H9 (cell line): ENCODE results near the gene ZNF728. TPM values are rescaled to one million over a fixed set of nuclear protein-coding genes. Genes with fewer than 3 reads are reported as not detected.

Experiments used
- DNase-seq: peaks from one replicate; pipeline ENCODE4 v3.0.0-alpha.2; 2017
- H2AFZ ChIP-seq: one replicate; pipeline ENCODE4 v1.6.1; 2013; ENCODE audit warnings: mild to moderate bottlenecking, low read length, control low read depth, moderate library complexity
- H2AK5ac ChIP-seq: 2 replicates; pipeline ENCODE4 v1.6.1; 2013; ENCODE audit warnings: low read length, control low read depth, mixed read lengths; ENCODE audit not compliant: insufficient read length
- H2BK120ac ChIP-seq: one replicate; pipeline ENCODE4 v1.6.1; 2013; ENCODE audit warnings: low read depth, mild to moderate bottlenecking, low read length, control low read depth, inconsistent platforms; ENCODE audit not compliant: poor library complexity, severe bottlenecking
- H2BK12ac ChIP-seq: 2 replicates; pipeline ENCODE4 v1.6.1; 2013; ENCODE audit warnings: low read length, control low read depth, mixed read lengths, low read depth; ENCODE audit not compliant: insufficient read length
- H2BK15ac ChIP-seq: 2 replicates; pipeline ENCODE4 v1.6.1; 2013; ENCODE audit warnings: low read depth, low read length, control low read depth
- H2BK20ac ChIP-seq: one replicate; pipeline ENCODE4 v1.6.1; 2013; ENCODE audit warnings: low read depth, mild to moderate bottlenecking, low read length, control low read depth, inconsistent platforms; ENCODE audit not compliant: poor library complexity, severe bottlenecking
- H2BK5ac ChIP-seq: 2 replicates; pipeline ENCODE4 v1.6.1; 2013; ENCODE audit warnings: low read length, control low read depth, mixed read lengths; ENCODE audit not compliant: insufficient read length
- H3K14ac ChIP-seq: 2 replicates; pipeline ENCODE4 v1.6.1; 2013; ENCODE audit warnings: low read length, control low read depth; ENCODE audit not compliant: insufficient read depth
- H3K18ac ChIP-seq: 2 replicates; pipeline ENCODE4 v1.6.1; 2013; ENCODE audit warnings: low read depth, mild to moderate bottlenecking, mixed read lengths, low read length, control low read depth; ENCODE audit not compliant: insufficient read length
- H3K23ac ChIP-seq: 2 replicates; pipeline ENCODE4 v1.6.1; 2013; ENCODE audit warnings: low read length, control low read depth, mixed read lengths, low read depth; ENCODE audit not compliant: insufficient read length
- H3K23me2 ChIP-seq: 2 replicates; pipeline ENCODE4 v1.6.1; 2013; ENCODE audit warnings: low read depth, mild to moderate bottlenecking, mixed read lengths, low read length, control low read depth; ENCODE audit not compliant: insufficient read length, poor library complexity, severe bottlenecking
- H3K27ac ChIP-seq: 2 replicates; pipeline ENCODE4 v1.5.1; 2013; ENCODE audit warnings: low read length, control low read depth, mixed read lengths, low read depth; ENCODE audit not compliant: insufficient read length
- H3K27me3 ChIP-seq: 2 replicates; pipeline ENCODE4 v1.6.1; 2013; ENCODE audit warnings: low read length, control low read depth, inconsistent platforms; ENCODE audit not compliant: insufficient read depth
- H3K4ac ChIP-seq: 2 replicates; pipeline ENCODE4 v1.6.1; 2013; ENCODE audit warnings: low read depth, mild to moderate bottlenecking, control low read depth, inconsistent platforms, low read length, moderate library complexity
- H3K4me1 ChIP-seq: 2 replicates; pipeline ENCODE4 v1.6.1; 2013; ENCODE audit warnings: low read length, control low read depth, inconsistent platforms; ENCODE audit not compliant: insufficient read depth
- H3K4me2 ChIP-seq: 2 replicates; pipeline ENCODE4 v1.6.1; 2013; ENCODE audit warnings: low read length, control low read depth, mixed read lengths; ENCODE audit not compliant: insufficient read length, insufficient read depth
- H3K56ac ChIP-seq: 2 replicates; pipeline ENCODE4 v1.6.1; 2013; ENCODE audit warnings: low read depth, mild to moderate bottlenecking, mixed read lengths, low read length, control low read depth; ENCODE audit not compliant: insufficient read length
- H3K79me1 ChIP-seq: 2 replicates; pipeline ENCODE4 v1.6.1; 2013; ENCODE audit warnings: low read depth, mild to moderate bottlenecking, moderate library complexity, low read length, control low read depth, inconsistent platforms; ENCODE audit not compliant: insufficient read depth, poor library complexity, severe bottlenecking
- H3K79me2 ChIP-seq: 2 replicates; pipeline ENCODE4 v1.6.1; 2013; ENCODE audit warnings: low read length, control low read depth, inconsistent platforms; ENCODE audit not compliant: insufficient read depth
- H3K9ac ChIP-seq: 2 replicates; pipeline ENCODE4 v1.6.1; 2013; ENCODE audit warnings: low read length, control low read depth, mixed read lengths; ENCODE audit not compliant: insufficient read length; ENCODE audit errors: extremely low read depth
- H3K9me3 ChIP-seq: one replicate; pipeline ENCODE4 v1.6.1; 2013; ENCODE audit warnings: low read depth, low read length, inconsistent platforms; ENCODE audit not compliant: control insufficient read depth
- H3T11ph ChIP-seq: one replicate; pipeline ENCODE4 v1.6.1; 2013; ENCODE audit warnings: mild to moderate bottlenecking, low read length, control low read depth, inconsistent platforms
- H4K20me1 ChIP-seq: one replicate; pipeline ENCODE4 v1.6.1; 2013; ENCODE audit not compliant: control insufficient read depth, insufficient read length, insufficient read depth
- H4K5ac ChIP-seq: 2 replicates; pipeline ENCODE4 v1.6.1; 2013; ENCODE audit warnings: low read depth, mild to moderate bottlenecking, mixed read lengths, low read length, control low read depth; ENCODE audit not compliant: insufficient read length
- H4K8ac ChIP-seq: replicated peaks from 2 replicates; pipeline ENCODE4 v1.6.1; 2013; ENCODE audit warnings: low read length, control low read depth, mixed read lengths, low read depth; ENCODE audit not compliant: insufficient read length
- H4K91ac ChIP-seq: 2 replicates; pipeline ENCODE4 v1.6.1; 2013; ENCODE audit warnings: low read depth, mild to moderate bottlenecking, moderate library complexity, mixed read lengths, low read length, control low read depth; ENCODE audit not compliant: insufficient read length
- H3K27ac Mint-ChIP-seq, 3 experiments: 2 replicates in 2 of 3; 3 replicates in 1 of 3; pipeline ENCODE4 v1.8.0; 2020 to 2021; ENCODE audit warnings: mixed read lengths in 3 of 3, mild to moderate bottlenecking in 1 of 3, moderate library complexity in 1 of 3
- H3K27me3 Mint-ChIP-seq: 2 replicates; pipeline ENCODE4 v1.8.0; 2021; ENCODE audit warnings: low read depth, mild to moderate bottlenecking, moderate library complexity, mixed read lengths
- H3K36me3 Mint-ChIP-seq, 3 experiments: 2 replicates in 2 of 3; 3 replicates in 1 of 3; pipeline ENCODE4 v1.8.0; 2020 to 2021; ENCODE audit warnings: low read depth in 3 of 3, mixed read lengths in 3 of 3; ENCODE audit not compliant: insufficient read depth in 1 of 3
- H3K4me1 Mint-ChIP-seq, 2 experiments: 2 replicates each; pipeline ENCODE4 v1.8.0; 2020; ENCODE audit warnings: mixed read lengths in 2 of 2
- H3K4me3 Mint-ChIP-seq, 2 experiments: 2 replicates in 1 of 2; 3 replicates in 1 of 2; pipeline ENCODE4 v1.8.0; 2020 to 2021; ENCODE audit warnings: mild to moderate bottlenecking in 2 of 2, mixed read lengths in 2 of 2, moderate library complexity in 1 of 2
- H3K9me3 Mint-ChIP-seq, 2 experiments: 2 replicates in 1 of 2; 3 replicates in 1 of 2; pipeline ENCODE4 v1.8.0; 2020; ENCODE audit warnings: mild to moderate bottlenecking in 2 of 2, mixed read lengths in 2 of 2, moderate library complexity in 1 of 2
- CTCF ChIP-seq: fragments of 200-600 bp; sonication (generic); conservative IDR thresholded peaks from 3 replicates; pipeline ENCODE4 v1.8.0; 2021; ENCODE audit warnings: antibody characterized with exemption, mild to moderate bottlenecking
- WGBS: extraction: QIAGEN DNeasy Blood & Tissue Kit; methylation state at CpG from one replicate; pipeline ENCODE4 v1.1.7; 2013; ENCODE audit warnings: missing lambda C conversion rate, low lambda C conversion rate, mixed read lengths; ENCODE audit not compliant: insufficient read length; ENCODE audit errors: extremely low coverage; 5-methylcytosine and 5-hydroxymethylcytosine counted together
- total RNA-seq: library from RNA; stranded (reverse); gene quantifications from 2 replicates; pipeline ENCODE4 v1.2.1, GENCODE V29; 2021

Gene ZNF728
- total RNA-seq, 1 experiment from 2014 or later = not detected

- no peak overlapping the region for H3T11ph ChIP-seq
- H3K4me2 ChIP-seq = no peak overlapping the region
- H3K79me2 ChIP-seq = no peaks in the 10 kb centered on the region
- no peak overlapping the region for H3K23ac ChIP-seq
- H2BK12ac ChIP-seq = no peak overlapping the region
- no peaks in the 10 kb centered on the region for H3K4me1 ChIP-seq
- no peaks in the 10 kb centered on the region for H4K20me1 ChIP-seq
- no peak overlapping the region for H3K56ac ChIP-seq
- Mint-ChIP-seq H3K27ac (no peak overlapping the region), H3K36me3 (peaks cover 0 to 46% (median 18%) of the 10 kb centered on the region in 3 experiments; a peak in 6 of 7 replicates), H3K4me1 (no peaks in the 10 kb centered on the region), H3K27me3 (no peaks in the 10 kb centered on the region; the same call in none of the 2 replicates), H3K9me3 (peaks cover 93 to 94% of the 10 kb centered on the region in 2 experiments), H3K4me3 (no peak overlapping the region)
- no peak overlapping the region for H3K14ac ChIP-seq
- H3K23me2 ChIP-seq = no peaks in the 10 kb centered on the region
- no peak for DNase-seq
- peaks cover 84% of the 10 kb centered on the region for H3K9me3 ChIP-seq
- no peak overlapping the region for H4K8ac ChIP-seq
- H4K5ac ChIP-seq = no peak overlapping the region
- no peak overlapping the region for H2BK15ac ChIP-seq
- no peak overlapping the region for H2BK20ac ChIP-seq
- no peaks in the 10 kb centered on the region for H3K27me3 ChIP-seq
- H3K4ac ChIP-seq = no peak overlapping the region
- no peak overlapping the region for H2BK120ac ChIP-seq
- TF ChIP-seq CTCF = no peak
- no peak overlapping the region for H3K18ac ChIP-seq
- no peaks in the 10 kb centered on the region for H3K79me1 ChIP-seq
- H2AK5ac ChIP-seq = no peak overlapping the region
- WGBS = no CpG with 5 or more reads among the region's 4 CpGs
- H2BK5ac ChIP-seq = no peak overlapping the region
- no peak overlapping the region for H3K9ac ChIP-seq
- H4K91ac ChIP-seq = no peak overlapping the region
- no peak overlapping the region for H3K27ac ChIP-seq
- no peak overlapping the region for H2AFZ ChIP-seq
These were observed 46.3 kb upstream of the ZNF728 start for GRCh38 chr19:23049256-23049655.
